NCI-H1092 treated with DMSO at 0.1 percent for 48 hours (cell line): ENCODE measurements around the gene STAB1.
A peak's percentile ranks its signal among the peaks of the same experiment; 100 is the strongest.

Experiments
- DNase-seq: peaks from one replicate; lab custom pipeline; 2025; lab: John Stamatoyannopoulos, UW

STAB1 gene

GRCh38 chr3:52494886-52495495, at the start of gene STAB1:
Gene STAB1 (plus strand): TSS chr3:52495338. CDS start chr3:52495414, 76 bp downstream.
- no peak for DNase-seq

GRCh38 chr3:52446042-52446441, 49.1 kb upstream of the STAB1 start:
- no peak for DNase-seq

- DNase-seq: peak; percentile 18
These were observed 48.3 kb upstream of the STAB1 start for GRCh38 chr3:52446631-52447511.

DNA sequence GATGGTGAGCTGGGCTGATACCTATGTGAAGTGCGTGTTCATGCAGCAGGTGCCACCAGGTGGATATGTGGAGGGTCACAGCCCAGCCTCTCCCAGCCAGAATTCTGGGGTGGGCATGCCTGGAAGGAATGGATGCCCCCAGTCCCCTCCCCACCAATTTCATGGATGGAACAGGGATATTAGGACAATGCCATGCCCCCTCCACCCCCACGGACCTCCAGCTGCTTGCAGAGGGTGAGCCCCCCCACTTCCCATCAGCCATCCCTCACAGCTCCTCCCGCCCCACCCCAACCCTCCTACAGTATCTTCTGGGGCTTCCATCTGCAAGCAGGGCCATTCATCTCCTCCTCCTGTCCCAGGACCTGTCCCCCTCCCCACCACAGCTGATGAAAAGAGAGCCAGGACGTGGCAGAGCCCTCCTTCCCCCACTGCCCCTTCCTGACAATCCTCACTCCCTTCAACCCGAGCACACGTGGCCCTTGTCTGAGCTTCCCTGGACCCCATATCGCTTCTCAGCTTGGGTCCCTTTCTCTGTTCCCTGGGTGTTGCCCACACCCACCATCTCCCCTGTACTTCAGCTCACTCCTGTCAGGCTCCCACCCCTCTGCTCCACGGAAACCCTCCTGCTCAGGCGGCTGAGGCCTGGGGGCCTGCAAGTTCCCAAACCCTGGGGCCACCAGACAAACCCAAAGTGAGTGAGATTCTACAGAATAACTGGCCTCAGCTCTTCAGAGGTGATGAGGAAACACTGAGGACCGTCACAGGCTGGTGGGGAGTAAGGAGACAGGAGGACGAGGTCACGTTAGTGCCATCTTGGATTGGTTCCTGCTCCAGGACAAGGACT, 47.4 kb upstream of the STAB1 start:
- no peak for DNase-seq

GRCh38 chr3:52450489-52451236, 44.5 kb upstream of the STAB1 start:
- no peak for DNase-seq

DNA sequence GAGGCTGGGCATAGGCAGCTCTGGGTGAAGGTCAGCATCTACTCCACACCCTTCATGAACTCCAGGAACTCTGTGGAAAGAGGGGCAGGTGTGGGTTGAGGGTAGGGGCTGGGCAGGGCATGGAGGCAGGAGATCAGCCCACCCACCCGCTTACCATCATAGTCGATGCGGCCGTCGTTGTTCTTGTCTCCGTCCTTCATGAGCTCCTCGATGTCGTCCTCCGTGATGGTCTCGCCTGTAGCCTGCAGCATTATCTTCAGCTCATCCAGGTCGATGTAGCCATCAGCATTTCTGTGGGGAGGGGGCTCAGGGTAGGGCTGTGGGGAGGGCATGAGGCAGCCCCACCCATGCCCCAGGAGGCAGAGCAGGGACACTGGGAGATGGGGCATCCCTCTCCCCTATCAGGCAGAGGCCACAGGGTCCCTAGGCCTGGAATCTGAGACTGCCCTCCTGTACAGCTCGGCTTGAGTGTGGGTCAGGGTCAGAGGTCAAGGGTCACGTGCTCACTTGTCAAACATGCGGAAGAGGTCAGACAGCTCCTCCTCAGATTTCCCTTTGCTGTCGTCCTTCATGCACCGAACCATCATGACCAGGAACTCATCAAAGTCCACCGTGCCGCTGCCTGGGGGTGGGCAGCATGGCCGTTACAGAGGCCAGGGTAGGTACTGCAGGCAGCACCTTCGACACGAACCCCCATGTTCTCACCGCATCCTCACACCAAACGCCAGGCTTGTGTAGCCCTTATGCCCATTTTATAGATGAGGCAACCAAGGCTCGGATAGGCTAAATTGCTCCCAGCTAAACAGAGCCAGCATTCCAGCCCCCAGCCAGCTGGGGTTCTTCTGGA, 43.7 kb upstream of the STAB1 start:
- no peak for DNase-seq

DNA sequence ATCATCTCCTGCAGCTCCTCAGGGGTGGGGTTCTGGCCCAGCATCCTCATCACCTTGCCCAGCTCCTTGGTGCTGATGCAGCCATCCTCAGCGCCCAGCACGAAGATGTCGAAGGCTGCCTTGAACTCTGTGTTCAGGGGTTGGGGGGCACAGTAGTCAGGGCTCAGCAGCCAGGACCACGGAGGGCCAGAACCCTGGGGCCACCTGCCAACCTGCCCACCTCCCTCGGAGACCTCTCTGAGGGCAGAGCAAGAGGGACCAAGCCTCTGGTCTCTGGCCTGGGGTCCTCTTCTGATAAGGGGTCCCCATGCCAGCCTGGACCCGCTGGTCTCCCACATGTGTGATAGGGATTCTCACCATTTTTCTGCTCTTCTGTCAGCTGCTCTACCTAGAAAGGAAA, 43.0 kb upstream of the STAB1 start:
- DNase-seq: no peak

DNA sequence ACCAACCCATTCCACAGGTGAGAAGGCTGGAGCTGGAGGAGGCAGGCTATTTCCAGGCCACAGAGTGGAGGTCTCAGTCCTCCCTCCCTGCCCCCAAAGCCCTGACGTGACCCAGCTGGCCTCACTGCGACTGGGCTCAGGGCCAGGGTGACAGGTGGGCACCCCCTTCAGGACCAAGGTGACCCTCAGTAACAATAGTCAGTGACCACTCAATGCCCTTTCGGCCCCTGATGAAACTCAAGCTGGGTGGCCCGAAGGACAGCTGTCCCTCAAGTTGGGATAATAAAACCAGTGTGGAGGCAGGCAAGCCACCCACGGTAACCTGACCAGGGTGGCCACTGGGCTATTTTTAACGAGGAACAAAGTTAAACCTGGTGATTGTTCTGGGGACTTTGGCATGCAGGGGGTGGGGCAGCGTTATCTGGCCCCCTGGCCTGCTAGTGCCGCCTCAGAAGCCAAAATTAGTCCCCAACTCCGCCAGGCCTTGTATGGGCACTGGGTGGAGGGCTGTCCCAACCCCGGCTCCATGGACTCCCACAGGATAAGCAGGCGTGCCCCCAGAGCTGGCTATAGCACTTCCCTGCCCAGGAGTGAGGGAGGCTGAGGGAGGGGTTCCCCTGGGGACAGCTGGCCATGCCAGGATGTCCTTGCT, 42.4 kb upstream of the STAB1 start:
- no peak for DNase-seq

DNA sequence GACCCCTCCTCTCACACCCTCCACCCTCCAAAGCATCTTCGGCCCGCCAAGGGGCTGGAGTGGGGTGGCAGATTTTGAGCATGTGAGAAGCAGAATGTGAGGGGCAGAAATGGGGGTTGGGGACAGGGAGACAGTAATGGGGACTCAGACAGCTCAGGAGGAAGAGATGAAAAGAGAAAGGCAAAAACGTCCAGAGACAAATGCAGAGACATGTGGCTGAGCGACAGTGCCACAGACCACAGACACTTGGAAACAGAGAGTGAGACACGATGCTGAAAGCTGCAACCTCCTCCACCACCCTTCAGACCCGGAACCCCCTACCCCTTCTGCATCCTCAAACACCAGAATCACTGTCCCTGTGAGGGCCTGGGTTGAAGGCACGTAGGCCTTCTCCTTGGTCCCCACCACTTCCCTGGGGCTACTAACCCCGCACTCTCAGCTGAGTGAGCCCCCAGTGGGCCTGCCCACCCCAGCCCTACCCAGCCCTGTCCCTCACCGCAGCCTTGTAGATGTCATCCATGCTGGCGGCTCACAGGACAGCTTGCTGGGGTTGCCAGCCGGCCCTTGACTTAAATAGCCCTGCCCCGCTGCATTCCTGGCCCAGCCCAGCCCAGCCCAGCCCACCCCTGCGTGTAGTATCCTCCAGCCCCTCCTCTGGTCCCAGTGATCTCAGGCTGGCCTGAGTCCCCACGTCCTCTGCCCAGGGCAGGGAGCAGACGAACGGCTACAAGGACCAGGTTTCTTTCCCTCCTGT, 41.5 kb upstream of the STAB1 start, which contains the start of gene TNNC1:
TSS of gene TNNC1 (minus strand) at position 546 of the 754 bp plus-strand sequence. CDS start at position 520, 26 bp downstream.
- no peak for DNase-seq

DNA sequence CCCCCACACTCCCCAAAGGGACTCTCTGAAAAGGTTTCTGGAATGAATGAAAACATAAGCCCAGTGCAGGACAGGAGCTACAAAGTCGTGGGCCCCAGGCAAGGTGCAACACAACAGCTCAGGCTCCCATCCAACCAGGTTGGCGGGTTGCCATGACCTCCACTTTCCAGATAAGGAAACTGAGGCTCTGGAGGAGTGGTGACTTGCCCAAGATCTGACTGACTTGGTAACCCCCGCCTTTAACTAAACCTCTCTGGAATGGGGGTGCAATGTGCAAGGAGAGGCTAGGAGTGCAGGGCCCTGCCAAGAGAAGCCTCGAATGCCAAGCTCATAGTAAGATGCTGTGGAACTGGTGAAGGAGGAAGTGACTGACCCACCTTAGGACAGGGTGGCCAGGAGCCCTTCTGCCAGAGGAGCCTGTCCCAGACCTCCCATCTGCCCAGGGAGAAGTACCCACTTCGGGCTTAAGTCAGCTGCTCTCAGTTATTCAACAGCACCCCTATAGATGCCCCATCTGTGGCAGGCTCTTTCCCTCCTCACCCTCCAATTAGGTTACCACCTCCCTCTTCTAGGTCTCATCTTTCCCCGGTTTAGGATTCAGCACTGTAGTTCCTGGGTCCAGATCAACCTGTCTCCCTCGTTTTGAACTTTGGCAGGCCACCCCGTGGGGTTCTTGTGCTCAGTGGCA, 40.7 kb upstream of the STAB1 start:
- no peak for DNase-seq

DNA sequence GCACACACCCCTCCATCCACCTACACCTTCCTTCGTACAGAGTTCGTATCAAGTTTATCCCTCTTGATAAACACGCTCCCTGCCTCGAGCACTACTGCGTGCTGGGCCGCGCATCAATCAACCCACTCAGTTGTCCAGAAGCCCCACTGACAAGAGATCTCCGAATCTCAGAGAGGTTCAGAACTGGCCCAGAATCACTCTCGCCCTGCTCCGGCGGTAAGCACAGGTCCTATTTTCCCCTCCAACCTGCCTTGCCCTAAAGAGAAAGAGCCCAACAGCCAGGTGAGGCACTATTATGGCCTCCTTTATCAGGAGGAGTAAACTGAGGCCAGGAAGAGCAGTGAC, 40.2 kb upstream of the STAB1 start:
- no peak for DNase-seq

GRCh38 chr3:52455283-52456168, 39.6 kb upstream of the STAB1 start, which contains the start of gene NISCH:
Gene NISCH (plus strand): TSS chr3:52455604. CDS start chr3:52455642, 38 bp downstream.
- DNase-seq: peak; percentile 76

DNA sequence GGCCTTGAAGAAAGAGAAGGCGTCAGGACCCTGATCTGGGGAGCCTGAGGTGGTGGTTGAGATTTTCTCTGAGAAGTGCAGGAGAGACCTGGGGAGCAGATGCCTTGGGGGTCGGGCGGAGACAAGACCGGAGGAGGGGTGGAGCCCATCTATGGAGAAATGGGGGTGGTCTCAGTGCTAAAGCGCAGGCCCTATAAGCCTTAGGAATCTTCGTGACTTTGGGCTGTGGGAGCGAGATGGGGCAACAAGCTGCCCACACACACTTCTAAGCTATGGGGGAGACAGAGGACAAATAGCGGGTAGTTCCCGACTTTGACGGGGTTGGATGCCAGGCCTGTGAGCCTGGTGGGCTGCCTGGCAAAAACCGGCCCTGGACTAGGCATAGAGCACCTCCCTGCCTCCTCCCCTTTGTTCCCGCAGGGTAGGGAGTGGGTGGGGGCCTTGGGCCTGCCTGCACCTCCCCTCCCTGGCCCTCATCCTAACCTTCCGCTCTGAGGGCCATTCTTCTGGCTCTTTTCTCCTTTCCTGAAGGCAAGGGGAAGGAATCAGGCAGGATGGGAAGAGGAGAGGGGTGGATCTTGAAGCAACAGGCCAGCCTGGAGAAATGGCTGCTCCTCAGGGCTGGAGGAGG, 38.9 kb upstream of the STAB1 start:
- peak; percentile 3 for DNase-seq

- no peak for DNase-seq
These were observed 38.3 kb upstream of the STAB1 start for GRCh38 chr3:52456800-52457183.

DNA sequence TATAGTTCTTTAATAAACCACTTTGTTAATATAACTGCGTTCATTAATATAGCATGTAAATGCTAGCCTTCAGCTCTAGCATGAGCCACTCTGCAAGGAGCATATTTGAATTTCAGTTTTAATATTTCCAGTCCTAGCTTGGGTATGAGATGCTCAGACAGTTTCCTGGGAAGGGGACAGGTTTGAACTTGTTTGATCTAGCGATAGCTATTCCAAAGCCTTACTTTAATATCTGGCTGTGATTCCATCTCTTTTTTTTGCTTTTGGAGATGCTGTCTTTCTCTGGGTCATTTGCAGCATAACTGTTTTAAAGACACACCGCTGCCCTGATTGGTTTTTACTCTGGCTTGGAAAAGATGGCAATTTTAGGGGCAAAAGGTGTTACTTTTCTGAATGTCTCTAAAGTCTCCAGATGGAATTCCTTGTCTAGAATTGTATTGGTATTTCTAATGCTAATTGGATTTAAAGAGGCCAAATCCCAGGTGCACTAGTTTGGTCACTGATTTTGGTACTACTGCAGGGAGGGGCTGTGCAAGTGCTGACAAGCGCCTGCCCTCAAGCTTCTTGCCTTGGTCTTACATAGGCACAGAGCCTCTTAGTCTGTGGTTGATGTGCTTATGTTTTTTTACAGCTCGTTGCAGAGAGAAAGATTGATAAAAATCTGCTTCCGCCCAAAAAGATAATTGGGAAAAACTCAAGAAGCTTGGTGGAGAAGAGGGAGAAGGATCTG, 36.9 kb upstream of the STAB1 start:
- DNase-seq: no peak

DNA sequence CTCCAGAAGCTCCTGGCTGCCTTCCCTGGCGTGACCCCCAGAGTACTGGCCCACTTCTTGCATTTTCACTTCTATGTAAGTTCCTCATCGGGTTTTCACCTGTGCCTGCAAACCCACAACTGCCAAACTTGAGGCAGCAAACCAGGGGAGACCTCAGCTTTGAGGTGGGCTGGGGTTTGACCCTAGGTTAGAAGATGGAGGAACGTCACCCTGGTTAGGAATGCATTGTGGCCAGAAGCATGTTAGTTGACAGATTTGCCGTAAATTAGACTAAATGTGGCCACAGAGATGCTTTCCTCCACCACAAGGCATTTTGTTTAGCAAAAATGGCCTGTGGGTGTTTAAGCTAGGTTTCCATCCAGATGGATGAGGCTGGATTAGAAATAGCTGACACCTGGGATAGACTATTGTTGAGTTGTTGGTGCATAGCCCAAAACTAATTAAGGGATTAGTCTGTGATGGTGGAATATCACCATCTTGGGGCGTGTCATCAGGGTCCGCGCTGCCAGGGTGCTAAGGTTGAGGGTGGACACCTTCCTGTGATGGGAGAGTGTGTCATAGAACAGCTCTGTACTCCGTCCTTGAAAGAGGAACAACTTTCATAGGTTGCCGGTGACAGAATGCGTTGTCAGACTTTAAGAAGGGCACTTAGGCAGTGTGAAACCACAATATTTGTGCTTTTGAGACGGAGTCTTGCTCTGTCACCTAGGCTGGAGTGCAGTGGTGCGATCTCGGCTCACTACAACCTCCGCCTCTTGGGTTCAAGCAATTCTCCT, 36.2 kb upstream of the STAB1 start:
- DNase-seq: no peak
